Posterior vena cava (tissue), 2 donors: ENCODE measurements around the gene MYOF. TPM values are rescaled to one million over a fixed set of nuclear protein-coding genes. Genes with fewer than 3 reads are reported as not detected.

Source experiments
- total RNA-seq, 2 donors: library from RNA; stranded (reverse); fragmentation: NEBNext Ultra II Directional; extraction: Animal tissue kit (Norgen Biotek cat#: 25700); gene quantifications; one replicate each; pipeline ENCODE4 v1.2.1, GENCODE V29; 2021
- donor health status: DM: yes; HTN: yes; CAD: no.
- donor health status: DM: yes; HTN: yes; CAD: no.

Gene MYOF
- total RNA-seq, 2 donors from 2014 or later: 182 to 227 TPM

Other genes starting within 250 kb of the MYOF start
- 1 to 10 TPM in 1 of 2 donors, under 1 TPM in 1; 0.48 to 1.1 TPM for gene CEP55, start 14.3 kb upstream of the MYOF start, total RNA-seq
- under 1 TPM; 0.14 to 0.56 TPM for gene FFAR4, start 84.3 kb upstream of the MYOF start, total RNA-seq
- gene RBP4, start 118.9 kb upstream of the MYOF start, total RNA-seq: 1 to 10 TPM; 3.1 to 3.2 TPM
- gene PDE6C, start 130.2 kb upstream of the MYOF start, total RNA-seq: not detected
- 10 to 100 TPM; 15.1 to 24.4 TPM for gene FRA10AC1, start 220.3 kb upstream of the MYOF start, total RNA-seq